Posterior cingulate gyrus (tissue), 11 donors: Measurements from ENCODE around the gene SH3GL3.

Source experiments
- DNase-seq, 10 donors: peaks; one replicate each; pipeline versions ENCODE4 v3.0.0 to v3.0.0-alpha.2; 2020 to 2021; ENCODE audit warnings: mixed read lengths in 3 of 10
- intact Hi-C: fragments of 100-400 bp; cut with DNase I; formaldehyde crosslinking; loops from one replicate; pipeline ENCODE4 v1.15.1; 2023

SH3GL3 gene

GRCh38 chr15:83498374-83498773 is 51.2 kb downstream of the SH3GL3 start:
- DNase-seq = no peak
- intact Hi-C loops = no loop called here

GRCh38 chr15:83498801-83499200 is 51.7 kb downstream of the SH3GL3 start:
- intact Hi-C loops = no loop called here
- DNase-seq = no peak

GRCh38 chr15:83499476-83499875 is 52.3 kb downstream of the SH3GL3 start:
- intact Hi-C loops = no loop called here
- no peak for DNase-seq

DNA sequence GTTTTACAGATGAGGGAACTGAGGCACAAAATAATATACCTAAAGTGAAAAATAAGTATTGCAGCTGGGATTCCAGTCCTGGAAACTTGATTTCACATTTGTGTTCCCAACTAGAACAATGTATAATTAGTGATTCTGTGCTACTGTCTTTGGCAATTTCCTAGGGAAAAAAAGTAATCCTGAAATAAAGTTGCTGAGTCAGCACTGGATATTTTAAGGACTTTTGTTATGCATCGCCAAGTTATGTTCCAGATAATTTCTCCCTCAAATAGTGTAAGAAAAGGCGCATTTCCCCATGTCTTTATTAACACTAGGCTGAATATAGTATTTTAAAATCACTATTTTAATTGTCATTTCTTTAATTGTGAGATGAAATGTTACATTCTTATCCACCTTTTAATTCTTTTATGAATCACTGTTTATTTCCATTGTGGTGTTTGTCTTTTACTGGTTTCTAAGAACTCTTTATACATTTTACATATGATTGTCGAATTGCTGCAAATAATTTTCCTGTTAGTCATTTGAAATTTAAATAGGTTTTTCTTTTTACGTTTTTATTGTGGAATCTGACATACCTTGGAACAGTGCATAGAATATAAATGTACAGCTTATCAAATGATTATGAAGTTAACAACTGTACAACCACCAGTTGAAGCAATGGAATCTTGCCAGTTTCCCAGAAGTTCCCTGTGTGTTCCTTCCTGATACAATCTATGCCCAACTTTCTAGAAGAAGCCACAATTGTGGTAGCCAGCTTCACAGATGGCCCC is 56.6 kb downstream of the SH3GL3 start:
- no peak for DNase-seq
- intact Hi-C loops = no loop called here

DNA sequence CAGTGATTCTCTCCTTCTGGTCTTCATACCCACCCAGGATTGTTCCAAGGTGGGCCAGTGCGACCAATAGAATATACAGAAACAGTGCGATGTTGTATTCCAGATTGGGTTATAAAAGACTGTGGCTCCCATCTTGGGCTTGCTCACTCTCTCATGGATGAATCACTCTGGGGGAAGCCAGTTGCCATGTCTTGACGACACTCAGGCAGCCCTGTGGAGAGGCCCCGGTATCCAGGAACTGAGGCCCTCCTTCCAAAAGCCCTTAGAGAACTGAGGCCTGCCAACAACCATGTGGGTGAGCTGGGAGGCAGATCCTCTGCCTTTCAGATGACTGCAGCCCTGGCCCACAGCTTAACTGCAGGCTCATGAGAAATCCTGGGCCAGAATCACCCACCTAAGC is 57.2 kb downstream of the SH3GL3 start:
- DNase-seq = no peak
- intact Hi-C loops = no loop called here

DNA sequence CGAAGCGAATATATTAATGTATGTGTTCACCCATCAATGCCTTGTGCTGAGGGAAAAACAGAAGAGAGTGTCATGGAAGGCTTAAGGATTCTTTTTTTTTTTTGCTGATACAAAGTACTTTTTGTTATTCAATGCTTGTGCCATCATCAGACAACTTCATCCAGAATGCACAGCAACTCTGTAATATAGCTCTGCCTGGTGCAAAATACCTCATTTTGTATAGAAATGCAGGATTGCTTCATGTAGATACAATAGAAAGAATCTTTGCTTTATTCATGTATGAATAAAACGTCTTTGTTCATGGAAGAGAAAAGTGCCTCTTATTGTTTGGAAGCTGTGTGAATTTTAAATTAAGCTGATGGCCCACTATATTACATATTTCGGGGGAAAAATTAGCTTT is 62.9 kb downstream of the SH3GL3 start:
- DNase-seq = no peak
- intact Hi-C loops = no loop called here

DNA sequence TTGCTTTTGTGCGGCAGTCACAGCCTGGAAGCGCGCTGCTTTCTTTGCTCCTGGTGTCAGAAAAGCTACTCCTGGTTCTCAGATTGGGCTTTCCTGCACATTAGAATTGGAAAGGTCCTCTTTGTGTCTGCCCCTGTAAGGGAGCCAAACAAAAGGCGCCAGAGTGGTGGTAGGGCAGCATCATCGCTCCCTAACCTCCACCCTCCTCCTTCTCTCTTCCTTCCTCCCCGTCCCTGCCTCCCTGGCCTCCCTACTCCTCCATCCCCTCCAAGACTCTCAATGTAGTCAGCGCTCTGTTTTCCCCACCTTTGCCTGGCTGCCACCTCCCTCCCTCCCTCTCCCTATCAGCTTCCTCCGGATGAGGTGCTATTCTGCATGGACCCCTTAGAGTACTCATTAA is 65.3 kb downstream of the SH3GL3 start:
- DNase-seq = no peak
- intact Hi-C loops = no loop called here

- DNase-seq = no peak
- intact Hi-C loops = no loop called here
Measured at GRCh38 chr15:83514584-83514983, 67.4 kb downstream of the SH3GL3 start.

- no peak for DNase-seq
- intact Hi-C loops = loop anchor here (5.0 kb wide), 1 partner anchor 42 kb away; no protein-coding TSS in a partner anchor
Measured at GRCh38 chr15:83515164-83515563, 68.0 kb downstream of the SH3GL3 start.

- intact Hi-C loops = loop anchor here (5.0 kb wide), 1 partner anchor 40 kb away; no protein-coding TSS in a partner anchor
- DNase-seq = no peak
Measured at GRCh38 chr15:83516935-83517334, 69.8 kb downstream of the SH3GL3 start.

DNA sequence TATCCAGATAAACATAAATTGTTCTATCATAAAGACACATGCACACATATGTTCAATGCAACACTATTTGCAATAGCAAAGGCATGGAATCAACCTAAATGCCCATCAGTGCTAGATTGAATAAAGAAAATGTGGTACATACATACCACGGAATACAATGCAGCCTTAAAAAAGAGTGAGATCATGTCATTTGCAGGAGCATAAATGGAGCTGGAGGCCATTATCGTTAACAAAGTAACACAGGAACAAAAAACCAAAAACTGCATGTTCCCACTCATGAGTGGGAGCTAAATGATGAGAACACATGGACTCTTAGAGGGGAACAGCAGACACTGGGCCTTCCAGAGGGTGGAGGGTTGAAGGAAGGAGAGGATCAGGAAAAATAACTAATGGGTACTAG is 79.2 kb downstream of the SH3GL3 start:
- no peak for DNase-seq
- intact Hi-C loops = no loop called here

- intact Hi-C loops = no loop called here
- no peak for DNase-seq
Measured at GRCh38 chr15:83533410-83533962, 86.3 kb downstream of the SH3GL3 start.

DNA sequence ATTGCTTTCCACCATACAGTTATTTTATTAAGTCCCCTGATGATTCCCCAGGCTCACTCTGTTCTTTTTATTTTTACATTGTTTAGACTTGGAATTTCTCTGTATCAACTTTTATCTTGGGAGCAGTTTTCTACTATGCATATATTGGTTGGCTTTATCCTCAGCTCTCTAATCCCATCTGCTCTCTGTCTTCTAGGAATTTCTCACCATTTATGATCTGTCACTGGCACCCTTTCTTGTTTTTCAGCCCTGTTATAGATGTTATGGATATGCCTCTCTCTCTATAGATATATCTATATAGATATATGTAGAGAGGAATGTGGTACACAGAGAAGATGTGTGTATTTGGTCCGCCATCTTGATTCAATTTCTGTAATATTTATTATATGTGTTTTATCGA is 90.5 kb downstream of the SH3GL3 start:
- no peak for DNase-seq
- intact Hi-C loops = no loop called here

- intact Hi-C loops = no loop called here
- DNase-seq = no peak
Measured at GRCh38 chr15:83538682-83539081, 91.5 kb downstream of the SH3GL3 start.

- intact Hi-C loops = no loop called here
- DNase-seq = no peak
Measured at GRCh38 chr15:83545804-83546511, 98.8 kb downstream of the SH3GL3 start.

GRCh38 chr15:83546512-83546888 is 99.4 kb downstream of the SH3GL3 start:
- no peak for DNase-seq
- intact Hi-C loops = no loop called here

- intact Hi-C loops = no loop called here
- no peak for DNase-seq
Measured at GRCh38 chr15:83547168-83547567, 100.0 kb downstream of the SH3GL3 start.

GRCh38 chr15:83549623-83550022 is 102.5 kb downstream of the SH3GL3 start:
- intact Hi-C loops = no loop called here
- DNase-seq = no peak

DNA sequence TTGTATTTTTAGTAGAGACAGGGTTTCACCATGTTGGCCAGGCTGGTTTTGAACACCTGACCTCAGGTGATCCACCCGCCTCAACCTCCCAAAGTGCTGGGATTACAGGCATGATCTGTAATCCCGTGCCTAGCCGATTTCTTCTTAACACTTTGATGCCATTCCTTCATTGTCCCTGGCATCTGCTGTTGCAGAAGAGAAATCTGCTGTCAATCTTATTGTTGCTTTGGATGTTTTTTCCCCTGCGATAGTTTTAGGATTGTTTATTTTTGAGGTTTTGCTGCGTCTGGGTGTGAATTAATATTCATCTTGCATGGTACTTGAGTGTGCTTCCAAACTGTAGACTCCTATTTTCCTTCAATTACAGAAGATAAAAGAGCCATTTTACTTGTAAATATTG is 107.4 kb downstream of the SH3GL3 start:
- DNase-seq = no peak
- intact Hi-C loops = no loop called here

- intact Hi-C loops = loop anchor here (5.0 kb wide), 1 partner anchor 38 kb away; no protein-coding TSS in a partner anchor
- no peak for DNase-seq
Measured at GRCh38 chr15:83555383-83555782, 108.2 kb downstream of the SH3GL3 start.

DNA sequence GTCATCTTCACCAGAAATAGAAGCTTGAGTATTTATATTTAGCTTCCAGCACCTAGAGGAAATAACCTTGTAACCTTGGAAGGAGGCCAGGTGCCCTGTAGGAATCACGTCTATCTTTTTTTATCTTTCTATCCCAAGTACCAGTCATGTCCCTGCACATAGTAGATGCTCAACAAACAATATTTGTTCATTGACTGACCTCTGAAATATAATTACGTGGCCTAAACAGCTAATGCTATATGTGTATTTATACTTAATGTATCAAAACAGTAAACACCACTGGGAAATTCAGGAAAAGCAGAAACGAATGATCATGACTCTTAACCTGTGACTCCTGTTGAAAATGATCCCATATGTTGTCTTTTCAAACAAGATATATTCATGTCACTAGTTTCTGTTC is 108.9 kb downstream of the SH3GL3 start:
- DNase-seq = no peak
- intact Hi-C loops = loop anchor here (5.0 kb wide), 1 partner anchor 39 kb away; no protein-coding TSS in a partner anchor

GRCh38 chr15:83556754-83557153 is 109.6 kb downstream of the SH3GL3 start:
- no peak for DNase-seq
- intact Hi-C loops = loop anchor here (5.0 kb wide), 1 partner anchor 39 kb away; no protein-coding TSS in a partner anchor
